22Rv1 (cell line): ENCODE measurements around the gene PNPLA8.
A peak's percentile ranks its signal among the peaks of the same experiment; 100 is the strongest.

Source experiments
- H3K27ac ChIP-seq: fragments of 450-650 bp; 2 replicates; pipeline ENCODE4 v1.5.1; 2017
- ZFX ChIP-seq: fragments of 450-650 bp; IDR thresholded peaks from 2 replicates; pipeline ENCODE4 v1.6.1; 2017; ENCODE audit warnings: antibody characterized with exemption, borderline replicate concordance
- TF ChIP-seq, protein P1 (sequence below): fragments of 450-650 bp; IDR thresholded peaks from 2 replicates; pipeline ENCODE4 v1.5.1; 2017; ENCODE audit warnings: mild to moderate bottlenecking

PNPLA8 gene

DNA sequence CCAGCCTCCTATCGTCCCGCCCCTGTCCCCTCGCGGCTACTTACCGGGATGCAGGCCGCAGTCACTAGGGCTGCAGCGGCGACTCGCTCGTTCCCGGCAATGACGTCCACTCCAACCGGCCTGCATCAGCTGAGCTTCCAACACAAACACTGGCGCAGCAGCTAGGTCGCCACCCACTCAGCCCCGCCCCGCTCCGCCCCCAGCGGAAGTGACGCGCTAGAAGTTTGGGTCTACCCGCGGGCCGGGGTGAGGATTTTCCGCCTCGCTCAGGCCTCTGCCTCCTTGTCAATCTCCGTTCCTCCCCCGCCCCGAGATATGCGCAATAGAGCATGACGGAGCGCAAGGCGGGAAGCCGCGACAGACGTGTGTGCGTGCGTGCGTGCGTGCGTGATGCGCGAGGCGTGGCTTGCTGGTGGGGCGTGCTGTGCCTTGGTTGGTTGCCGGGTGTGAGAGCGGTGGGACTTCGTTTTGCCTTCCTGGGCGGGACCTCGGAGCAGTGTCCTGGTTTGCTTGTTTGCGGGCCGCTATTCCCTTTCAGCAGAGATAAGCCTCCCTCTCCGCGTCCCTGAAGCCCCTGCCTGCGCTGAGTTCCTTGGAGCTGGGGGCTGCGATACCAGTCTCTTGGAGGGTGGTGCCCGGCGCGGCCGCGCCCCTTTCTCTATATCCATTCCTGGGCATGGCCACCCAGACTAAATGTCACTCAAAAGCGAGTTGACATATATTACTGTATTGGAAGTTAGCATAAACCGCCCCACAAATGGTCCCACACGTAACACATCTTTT is at the start of gene PNPLA8:
PNPLA8 (minus strand) TSS at position 151 of the 783 bp plus-strand sequence. CDS start 10,644 bp downstream, outside the sequence.
- TF ChIP-seq, protein P1, sequence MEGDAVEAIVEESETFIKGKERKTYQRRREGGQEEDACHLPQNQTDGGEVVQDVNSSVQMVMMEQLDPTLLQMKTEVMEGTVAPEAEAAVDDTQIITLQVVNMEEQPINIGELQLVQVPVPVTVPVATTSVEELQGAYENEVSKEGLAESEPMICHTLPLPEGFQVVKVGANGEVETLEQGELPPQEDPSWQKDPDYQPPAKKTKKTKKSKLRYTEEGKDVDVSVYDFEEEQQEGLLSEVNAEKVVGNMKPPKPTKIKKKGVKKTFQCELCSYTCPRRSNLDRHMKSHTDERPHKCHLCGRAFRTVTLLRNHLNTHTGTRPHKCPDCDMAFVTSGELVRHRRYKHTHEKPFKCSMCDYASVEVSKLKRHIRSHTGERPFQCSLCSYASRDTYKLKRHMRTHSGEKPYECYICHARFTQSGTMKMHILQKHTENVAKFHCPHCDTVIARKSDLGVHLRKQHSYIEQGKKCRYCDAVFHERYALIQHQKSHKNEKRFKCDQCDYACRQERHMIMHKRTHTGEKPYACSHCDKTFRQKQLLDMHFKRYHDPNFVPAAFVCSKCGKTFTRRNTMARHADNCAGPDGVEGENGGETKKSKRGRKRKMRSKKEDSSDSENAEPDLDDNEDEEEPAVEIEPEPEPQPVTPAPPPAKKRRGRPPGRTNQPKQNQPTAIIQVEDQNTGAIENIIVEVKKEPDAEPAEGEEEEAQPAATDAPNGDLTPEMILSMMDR, result no peak; the same call in 1 of the 2 replicates
- TF ChIP-seq ZFX, result no peak
- peak within 1 kb of the TSS; percentile 91 for H3K27ac ChIP-seq

GRCh38 chr7:108575156-108575555 is 49.2 kb upstream of the PNPLA8 start:
- TF ChIP-seq, protein P1, result no peak
- no peak for TF ChIP-seq ZFX
- H3K27ac ChIP-seq, result no peak overlapping the region

- no peak for TF ChIP-seq ZFX
- TF ChIP-seq, protein P1, result no peak
- H3K27ac ChIP-seq, result no peak overlapping the region
Observed at GRCh38 chr7:108572480-108572879, 46.5 kb upstream of the PNPLA8 start.

GRCh38 chr7:108570146-108570755 is 44.3 kb upstream of the PNPLA8 start:
- H3K27ac ChIP-seq, result peak overlapping the region; percentile 93
- TF ChIP-seq ZFX, result no peak
- TF ChIP-seq, protein P1, result no peak

- H3K27ac ChIP-seq, result peak within 1 kb of the TSS; percentile 93
- TF ChIP-seq, protein P1, result no peak
- TF ChIP-seq ZFX, result no peak
Observed at GRCh38 chr7:108569381-108570145, 43.6 kb upstream of the PNPLA8 start, which contains the start of the genes DNAJB9 and THAP5. DNAJB9 (plus strand) TSS chr7:108569874; CDS start chr7:108571727, 1,853 bp downstream. THAP5 (minus strand) TSS chr7:108569706; CDS start chr7:108569569, 137 bp downstream.

GRCh38 chr7:108568801-108569380 is 43.0 kb upstream of the PNPLA8 start:
- no peak for TF ChIP-seq ZFX
- TF ChIP-seq, protein P1, result no peak
- H3K27ac ChIP-seq, result peak overlapping the region; percentile 93
